Measurements from ENCODE around the gene UROD.
"Not testable (repeated sequence)": the region's sequence is repeated elsewhere in the genome, so short reads cannot be mapped to it uniquely, and the experiment has no call there.

The UROD gene

DNA sequence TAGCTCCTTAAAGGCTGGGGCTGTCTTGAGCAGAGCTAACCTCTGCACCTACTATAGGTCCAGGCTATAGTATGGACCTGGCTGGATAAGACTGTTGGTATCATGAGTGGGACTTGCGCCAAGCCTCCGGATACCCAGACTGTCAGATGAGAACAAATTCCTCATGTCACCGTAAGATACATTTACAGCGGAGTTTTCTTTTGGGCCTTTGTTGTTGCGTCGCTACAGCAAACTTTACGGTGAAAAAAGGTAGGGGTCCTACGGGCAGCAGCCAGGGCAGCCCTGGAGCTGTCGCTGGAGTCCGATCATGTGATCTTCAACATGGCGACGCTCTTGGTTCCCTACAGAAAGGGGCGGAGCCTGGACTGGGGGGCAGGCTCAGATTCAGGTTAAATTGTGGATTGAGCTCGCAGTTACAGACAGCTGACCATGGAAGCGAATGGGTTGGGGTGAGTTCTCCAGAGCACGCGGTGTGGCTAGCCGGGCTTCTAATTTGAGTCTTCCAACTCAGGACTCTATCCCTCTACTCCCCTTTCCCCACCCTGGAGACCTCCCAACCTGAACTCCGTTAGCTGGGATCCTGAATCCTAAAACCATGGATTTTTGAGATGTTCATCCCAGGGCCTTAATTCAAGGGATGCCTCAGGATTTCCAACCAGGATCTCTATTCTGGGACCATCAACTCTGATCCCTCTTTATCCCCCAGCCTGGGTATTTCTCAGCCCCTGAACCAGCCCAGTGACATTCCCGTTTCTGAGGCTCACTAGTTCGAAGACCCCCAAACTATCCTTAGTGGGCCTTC, at the start of gene UROD:
Gene UROD, plus strand, starts transcription at position 418 of the 802 bp plus-strand sequence. Its CDS starts 12 bp downstream, at position 430.
- DNase-seq: peak; percentile 97

GRCh38 chr1:44962729-44963128, 49.3 kb upstream of the UROD start:
- DNase-seq: no peak

DNA sequence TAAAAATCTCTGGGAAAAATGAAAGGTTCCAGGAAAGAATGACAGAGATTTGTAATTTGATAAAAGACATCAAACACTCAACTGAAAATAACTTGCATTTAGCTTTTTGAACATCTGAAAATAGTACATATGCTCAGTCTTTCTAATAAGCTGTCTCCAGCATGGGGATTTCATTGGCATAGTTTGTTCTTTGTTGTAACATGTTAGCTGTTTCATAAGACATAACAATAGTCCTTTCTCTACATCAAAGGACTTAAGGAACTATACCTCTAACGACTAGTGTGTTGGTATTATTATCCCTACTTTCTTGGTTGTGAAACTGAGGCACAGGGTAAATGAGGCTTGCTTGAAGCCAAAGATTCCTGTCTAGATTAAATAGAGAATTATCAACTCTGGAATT, 47.7 kb upstream of the UROD start:
- DNase-seq: no peak

GRCh38 chr1:44970317-44970716, 41.7 kb upstream of the UROD start:
- DNase-seq: no peak

GRCh38 chr1:44973645-44974044, 38.4 kb upstream of the UROD start:
- no peak for DNase-seq

DNA sequence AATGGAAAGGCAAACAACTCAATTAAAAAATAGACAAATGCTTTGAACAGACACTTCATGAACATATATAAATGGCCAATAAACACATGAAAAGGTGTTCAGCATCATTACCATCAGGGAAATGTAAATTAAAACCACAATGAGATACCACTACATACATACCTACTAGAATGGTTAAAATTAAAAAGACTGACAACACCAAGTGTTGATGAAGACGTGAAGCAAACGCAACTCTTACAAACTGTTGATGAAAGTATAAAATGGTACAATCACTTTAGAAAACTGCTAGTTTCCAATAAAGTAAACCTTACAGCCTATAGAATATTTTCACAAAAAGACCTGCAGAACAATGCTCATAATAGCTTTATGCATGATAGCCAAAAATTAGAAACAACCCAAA, 35.8 kb upstream of the UROD start:
- DNase-seq: no peak

- not testable (repeated sequence) for DNase-seq
Observed at GRCh38 chr1:44977372-44977771, 34.7 kb upstream of the UROD start.

DNA sequence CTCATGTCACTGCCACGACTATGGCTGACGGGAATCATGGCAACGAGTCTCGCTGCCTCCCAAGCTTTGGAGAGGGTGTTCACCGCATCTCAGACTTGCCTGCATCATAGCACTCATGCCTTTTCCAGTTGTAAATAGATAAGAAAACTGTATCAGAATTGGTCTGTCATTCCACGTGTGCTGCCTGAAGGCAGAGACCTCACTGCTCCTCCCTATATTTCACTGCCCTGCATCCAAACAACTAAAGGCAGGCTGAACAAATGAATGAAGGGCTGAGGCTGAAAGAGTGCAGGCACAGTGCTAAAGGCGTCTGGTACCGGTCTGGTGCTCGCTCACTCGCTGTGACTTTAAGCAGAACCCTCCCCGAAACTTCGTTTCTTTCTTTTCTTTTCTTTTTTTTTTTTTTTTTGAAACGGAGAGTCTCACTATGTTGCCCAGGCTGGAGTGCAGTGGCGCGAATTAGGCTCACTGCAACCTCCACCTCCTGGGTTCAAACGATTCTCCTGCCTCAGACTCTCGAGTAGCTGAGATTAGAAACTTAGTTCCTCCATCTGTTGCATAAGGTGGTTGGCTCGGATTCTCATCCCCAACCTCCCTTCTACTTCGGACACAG, 26.2 kb upstream of the UROD start:
- no peak for DNase-seq

DNA sequence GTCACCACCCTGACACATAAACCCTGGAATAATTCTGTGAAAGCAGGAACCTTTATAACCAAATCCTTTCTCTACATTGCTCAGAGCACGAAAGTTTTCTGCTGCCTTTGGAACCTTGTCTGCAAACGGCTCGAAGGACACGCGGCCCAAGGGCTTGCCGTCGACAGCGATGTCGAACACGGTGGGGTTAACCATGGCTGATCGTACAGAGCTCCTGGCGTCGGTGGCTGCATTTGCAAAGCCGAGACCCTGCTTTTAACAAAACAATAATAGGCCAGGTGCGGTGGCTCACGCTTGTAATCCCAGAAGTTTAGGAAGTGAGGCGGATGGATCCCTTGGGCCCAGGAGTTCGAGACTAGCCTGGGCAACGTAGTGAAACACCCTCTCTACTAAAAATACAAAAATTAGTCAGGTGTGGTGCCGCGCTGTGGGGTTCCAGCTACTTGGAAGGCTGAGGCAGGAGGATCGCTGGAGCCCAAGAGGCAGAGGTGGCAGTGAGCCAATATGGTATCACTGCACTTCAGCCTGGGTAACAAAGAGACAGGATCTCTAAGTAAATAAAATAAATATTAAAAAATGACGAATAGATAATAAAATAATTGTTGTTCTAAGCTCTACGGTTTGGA, 23.4 kb upstream of the UROD start:
- no peak for DNase-seq

- DNase-seq: no peak
Observed at GRCh38 chr1:44994309-44994898, 17.6 kb upstream of the UROD start.

DNA sequence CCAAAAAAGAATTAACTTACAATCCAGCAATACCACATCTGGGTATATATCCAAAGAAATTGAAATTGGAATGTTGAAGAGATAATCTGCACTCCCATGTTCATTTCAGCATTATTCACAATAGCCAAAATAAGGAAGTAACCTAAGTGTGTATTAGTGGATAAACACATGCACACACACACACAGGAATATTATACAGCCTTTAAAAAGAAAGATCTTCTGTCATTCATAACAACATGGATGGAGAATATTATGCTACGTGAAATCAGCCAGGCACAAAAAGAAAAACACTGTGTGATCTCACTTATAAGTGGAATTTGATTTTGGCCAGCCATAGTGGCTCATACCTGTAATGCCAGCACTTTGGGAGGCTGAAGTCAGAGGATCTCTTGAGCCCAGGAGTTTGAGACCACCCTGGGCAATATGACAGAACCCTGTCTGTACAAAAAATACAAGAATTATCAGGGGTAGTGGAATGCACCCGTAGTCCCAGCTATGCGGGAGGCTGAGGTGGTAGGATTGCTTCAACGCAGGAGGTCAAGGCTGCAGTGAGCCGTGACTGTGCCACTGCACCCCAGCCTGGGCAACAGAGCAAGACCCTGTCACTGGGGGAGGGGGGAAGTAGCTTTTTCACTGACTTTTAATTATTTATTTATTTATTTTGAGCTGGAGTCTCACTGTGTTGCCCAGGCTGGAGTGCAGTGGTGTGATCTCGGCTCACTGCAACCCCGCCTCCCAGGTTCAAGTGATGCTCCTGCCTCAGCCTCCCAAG, 16.4 kb upstream of the UROD start:
- DNase-seq: no peak

GRCh38 chr1:44999232-44999631, 12.8 kb upstream of the UROD start:
- no peak for DNase-seq

- peak; percentile 73 for DNase-seq
Observed at GRCh38 chr1:45001011-45001481, 11.0 kb upstream of the UROD start.

GRCh38 chr1:45001576-45001975, 10.5 kb upstream of the UROD start:
- DNase-seq: not testable (repeated sequence)

GRCh38 chr1:45002650-45003645, 9.1 kb upstream of the UROD start:
- DNase-seq: no peak

DNA sequence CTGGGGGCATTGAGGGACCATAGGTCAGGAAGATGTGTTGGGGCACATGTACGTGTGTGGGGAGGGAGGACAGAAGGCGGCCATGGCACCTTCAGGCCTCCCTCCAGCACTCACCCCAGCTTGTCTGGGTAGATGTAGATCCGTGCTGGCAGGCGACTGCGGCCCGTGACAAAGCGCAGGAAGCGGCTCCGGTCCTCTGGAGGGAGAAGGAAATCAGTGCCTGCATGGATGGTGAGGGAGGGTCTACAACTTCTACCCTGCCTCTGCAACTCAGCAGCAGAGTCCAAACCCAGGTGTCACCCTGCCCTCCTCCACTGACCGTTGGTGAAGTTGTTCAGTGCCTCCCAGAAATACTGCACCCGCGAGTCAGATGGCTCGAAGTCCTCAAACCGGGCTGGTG, 8.3 kb upstream of the UROD start:
- no peak for DNase-seq

DNA sequence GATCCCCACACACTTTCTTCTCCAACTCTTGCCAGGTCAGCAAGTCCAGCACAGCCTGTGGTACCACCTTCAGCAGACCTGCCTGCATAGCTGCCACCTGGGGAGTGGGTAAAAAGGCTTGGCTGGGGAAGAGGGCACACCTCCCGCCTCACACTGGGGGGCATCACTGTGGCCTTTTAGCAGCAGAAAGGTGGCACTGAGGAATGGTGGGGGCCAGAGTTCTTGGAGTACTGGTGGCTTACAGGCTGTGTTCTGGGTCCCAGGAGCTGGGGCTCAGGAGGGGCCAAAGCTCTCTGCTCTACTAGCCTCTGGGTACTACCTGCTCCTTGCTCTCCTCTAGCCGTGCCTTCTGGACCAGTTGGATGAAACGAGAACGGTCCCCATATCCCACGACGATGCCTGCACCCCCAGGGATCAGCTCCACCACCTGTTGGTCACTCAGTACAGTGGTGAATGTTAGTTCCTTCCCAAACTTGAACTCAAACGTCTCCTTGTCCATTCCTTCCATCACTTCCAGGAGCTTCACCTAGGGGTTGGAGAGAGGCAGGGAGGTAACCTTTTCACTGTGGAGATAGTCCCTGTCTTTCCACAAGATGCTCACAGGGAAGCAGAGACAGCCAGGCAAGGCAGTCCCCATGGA, 7.7 kb upstream of the UROD start:
- no peak for DNase-seq

- DNase-seq: no peak
Observed at GRCh38 chr1:45005761-45006160, 6.3 kb upstream of the UROD start.

- no peak for DNase-seq
Observed at GRCh38 chr1:45007311-45007710, 4.7 kb upstream of the UROD start.

GRCh38 chr1:45008076-45008475, 4.0 kb upstream of the UROD start:
- DNase-seq: no peak

- no peak for DNase-seq
Observed at GRCh38 chr1:45008516-45008915, 3.5 kb upstream of the UROD start.

Data from inflammatory macrophage treated with lipopolysaccharide for 4 hours (primary cell).